GM12878 (cell line): ENCODE measurements around the gene DIP2B. TPM values are rescaled to one million over a fixed set of nuclear protein-coding genes. Genes with fewer than 3 reads are reported as not detected.

Experiments
- ATAC-seq: fragments of 200-7000 bp; cut with Tn5 transposase; 3 replicates; pipeline ENCODE4 v1.9.1; 2020; ENCODE audit warnings: mild to moderate bottlenecking, moderate library complexity
- BruUV-seq: library from RNA; stranded (reverse); fragments of 400-500 nt; replicated peaks from 2 replicates; lab custom pipeline; 2021; lab: Mats Ljungman, UMichigan
- CTCF ChIA-PET: fragments of 300-600 bp; sonication (Branson Sonifier 250); formaldehyde crosslinking; extraction: SDS; loops from one replicate; lab custom pipeline; 2021; ENCODE audit warnings: inconsistent platforms; lab: Yijun Ruan, JAX
- POLR2A ChIA-PET: fragments of 350-600 bp; formaldehyde crosslinking; extraction: SDS; loops from one replicate; lab custom pipeline; 2021; ENCODE audit warnings: inconsistent platforms; lab: Charles Lee
- RAD21 ChIA-PET: fragments of 300-600 bp; sonication (Branson Sonifier 250); formaldehyde crosslinking; loops from one replicate; lab custom pipeline; 2023; ENCODE audit warnings: antibody characterized with exemption; ENCODE audit not compliant: unreplicated experiment; lab: Charles Lee
- SMC1A ChIA-PET: fragments of 300-600 bp; sonication (Branson Sonifier 250); formaldehyde crosslinking; loops from one replicate; lab custom pipeline; 2023; ENCODE audit not compliant: unreplicated experiment, uncharacterized antibody; lab: Charles Lee
- DNase-seq: peaks from one replicate; pipeline ENCODE4 v3.0.0-alpha.2; 2011; ENCODE audit warnings: low read depth, low spot score
- FAIRE-seq: peaks from 3 replicates; lab custom pipeline; 2011; peaks lifted over from hg19 to GRCh38; lab: Jason Lieb, UNC
- H2AFZ ChIP-seq: 2 replicates; pipeline ENCODE4 v1.6.0; 2011; ENCODE audit warnings: low read depth, low read length, control low read depth; ENCODE audit not compliant: control insufficient read depth
- H3K27ac ChIP-seq: 2 replicates; pipeline ENCODE4 v1.5.1; 2011; ENCODE audit warnings: control low read depth; ENCODE audit not compliant: control insufficient read depth, insufficient read depth
- H3K27me3 ChIP-seq, 2 experiments: replicated peaks in 1 of 2; 2 replicates each; pipeline versions ENCODE4 v1.6.0 to v1.6.1; 2011; ENCODE audit warnings: low read length in 1 of 2; ENCODE audit not compliant: control insufficient read depth in 2 of 2, insufficient read depth in 2 of 2
- H3K36me3 ChIP-seq, 2 experiments: 2 replicates each; pipeline ENCODE4 v1.5.1; 2011; ENCODE audit warnings: low read length in 1 of 2; ENCODE audit not compliant: control insufficient read depth in 2 of 2, insufficient read depth in 2 of 2
- H3K4me1 ChIP-seq: 2 replicates; pipeline ENCODE4 v1.6.1; 2011; ENCODE audit warnings: mild to moderate bottlenecking, low read length, moderate library complexity, mixed read lengths; ENCODE audit not compliant: control insufficient read depth, insufficient read depth
- H3K4me2 ChIP-seq: 2 replicates; pipeline ENCODE4 v1.6.0; 2011; ENCODE audit warnings: control low read depth; ENCODE audit not compliant: control insufficient read depth, insufficient read depth
- H3K4me3 ChIP-seq: fragments of 200-600 bp; sonication (generic); 2 replicates; pipeline ENCODE4 v1.5.1; 2016
- H3K79me2 ChIP-seq: 2 replicates; pipeline ENCODE4 v1.6.0; 2011; ENCODE audit warnings: low read length; ENCODE audit not compliant: control insufficient read depth, insufficient read depth
- H3K9ac ChIP-seq: 2 replicates; pipeline ENCODE4 v1.8.0; 2011; ENCODE audit warnings: low read length, control low read depth, mixed read lengths; ENCODE audit not compliant: control insufficient read depth, insufficient read depth
- H3K9me3 ChIP-seq: replicated peaks from 3 replicates; pipeline ENCODE4 v1.5.1; 2011; ENCODE audit warnings: mild to moderate bottlenecking, low read length; ENCODE audit not compliant: control insufficient read depth, insufficient read depth
- H4K20me1 ChIP-seq: 2 replicates; pipeline ENCODE4 v1.6.0; 2011; ENCODE audit not compliant: control insufficient read depth, insufficient read depth
- ATF2 ChIP-seq: IDR thresholded peaks from 2 replicates; pipeline ENCODE4 v1.6.1; 2012; ENCODE audit warnings: low read length, inconsistent platforms
- BACH1 ChIP-seq: fragments of 450-650 bp; IDR thresholded peaks from 2 replicates; pipeline ENCODE4 v1.6.1; 2017; ENCODE audit warnings: mild to moderate bottlenecking, borderline replicate concordance
- BCL3 ChIP-seq: IDR thresholded peaks from 2 replicates; pipeline ENCODE4 v1.6.1; 2011; ENCODE audit warnings: borderline replicate concordance, low read depth, mild to moderate bottlenecking, moderate library complexity, low read length; ENCODE audit not compliant: insufficient read depth, poor library complexity, severe bottlenecking
- JUNB ChIP-seq: IDR thresholded peaks from 2 replicates; pipeline ENCODE4 v1.6.1; 2016; ENCODE audit warnings: antibody characterized with exemption, mild to moderate bottlenecking
- NKRF ChIP-seq: fragments of 450-650 bp; conservative IDR thresholded peaks from 2 replicates; pipeline ENCODE4 v1.6.1; 2017; ENCODE audit warnings: mild to moderate bottlenecking, moderate library complexity
- PKNOX1 ChIP-seq: fragments of 450-650 bp; IDR thresholded peaks from 2 replicates; pipeline ENCODE4 v1.6.1; 2016; ENCODE audit warnings: mild to moderate bottlenecking
- SREBF2 ChIP-seq: IDR thresholded peaks from 2 replicates; pipeline ENCODE4 v1.6.1; 2012; ENCODE audit warnings: mild to moderate bottlenecking, low read length
- SUPT20H ChIP-seq: IDR thresholded peaks from 2 replicates; pipeline ENCODE4 v1.6.1; 2011; ENCODE audit warnings: low read depth, mild to moderate bottlenecking, low read length, moderate library complexity, borderline replicate concordance; ENCODE audit not compliant: control insufficient read depth
- ZNF207 ChIP-seq: fragments of 450-650 bp; IDR thresholded peaks from 2 replicates; pipeline ENCODE4 v1.6.1; 2014; ENCODE audit warnings: antibody characterized with exemption, mild to moderate bottlenecking, borderline replicate concordance
- WGBS: methylation state at CpG from one replicate; pipeline ENCODE4 v1.1.6; 2016; ENCODE audit warnings: low lambda C conversion rate; ENCODE audit not compliant: insufficient replicate concordance, insufficient coverage; ENCODE audit errors: missing lambda C conversion rate; 5-methylcytosine and 5-hydroxymethylcytosine counted together
- in situ Hi-C: fragments of 300-500 bp; cut with MboI; formaldehyde crosslinking; loops from 9 replicates; pipeline ENCODE4 v1.14.3; 2018; ENCODE audit warnings: mixed read lengths
- intact Hi-C: fragments of 100-400 bp; cut with micrococcal nuclease; formaldehyde crosslinking; loops from one replicate; pipeline ENCODE4 v1.14.2; 2022; ENCODE audit not compliant: unreplicated experiment
- polyA plus RNA-seq, 11 experiments: library from polyadenylated mRNA; depleted of rRNA in 4 of 11; unstranded in 6 of 11; stranded (reverse) in 5 of 11; fragments of >200 nt; fragmentation: Nextera tagmentation in 4 of 11; fragmentation: Illumina TruSeq in 1 of 11; extraction: Ambion mirVana in 4 of 11; extraction: Trizol in 1 of 11; gene quantifications; 1 replicate in 1 of 11; 2 replicates in 10 of 11; pipeline versions ENCODE4 v1.2.1 to v1.2.3, GENCODE V29; 2011 to 2016; ENCODE audit warnings: inconsistent platforms in 2 of 11, missing spikeins in 2 of 11, low read depth in 1 of 11
- total RNA-seq, 4 experiments: library from RNA; depleted of rRNA in 3 of 4; stranded (reverse); fragments of >200 nt in 3 of 4; fragmentation: Illumina TruSeq in 1 of 4; extraction: Trizol in 1 of 4; gene quantifications; 2 replicates each; pipeline versions ENCODE4 v1.2.1 to v1.2.3, GENCODE V29; 2013 to 2021
- TF ChIP-seq, protein P1 (sequence below): fragments of 150-350 bp; IDR thresholded peaks from 2 replicates; pipeline ENCODE4 v1.6.1; 2014; ENCODE audit warnings: mild to moderate bottlenecking, low read depth, low read length

The DIP2B gene
- total and polyA plus RNA-seq, 10 of the 15 experiments (the other 5 are each of a cell fraction or from before 2014, with no cell fraction given): 4.5 to 30.0 (median 18.6) TPM

- H3K4me2 ChIP-seq: peak overlapping the region; percentile 88
- no TSS peak for BruUV-seq
Measured at GRCh38 chr12:50506753-50507473, 2.1 kb downstream of the DIP2B start.

More at GRCh38 chr12:50506753-50507473, 2.1 kb downstream of the DIP2B start:
- no peak for ATAC-seq
- Histone ChIP-seq H3K4me3 (peak overlapping the region; percentile 96), H3K79me2 (peaks cover 67% of the 10 kb centered on the region), H3K36me3 (no peaks in the 10 kb centered on the region), H3K27me3 (no peaks in the 10 kb centered on the region), H2AFZ (no peak overlapping the region), H4K20me1 (no peaks in the 10 kb centered on the region), H3K9me3 (no peaks in the 10 kb centered on the region), H3K9ac (peak overlapping the region; percentile 95), H3K27ac (peak overlapping the region; percentile 89)
- ChIA-PET SMC1A (interaction anchor here (1.0 to 12.5 kb wide), 23 partner anchors 8 to 258 kb away, joined by 3 to 227 read pairs (median 11); no protein-coding TSS in a partner anchor), CTCF (interaction anchor here (0.8 to 8.7 kb wide), 16 partner anchors 12 to 295 kb away, joined by 3 to 181 read pairs (median 4); no protein-coding TSS in a partner anchor), POLR2A (interaction anchor here (0.8 to 6.4 kb wide), 12 partner anchors 9 to 257 kb away, joined by 3 to 58 read pairs (median 3); partner anchors contain the start of gene ATF1)
- no peak for FAIRE-seq
- WGBS: 35% methylated on average over 2 of the region's 2 CpGs
- in situ Hi-C loops: loop anchor here (5.0 kb wide), 1 partner anchor 130 kb away; no protein-coding TSS in a partner anchor
- DNase-seq: no peak
- TF ChIP-seq BACH1: no peak
- TF ChIP-seq, protein P1, sequence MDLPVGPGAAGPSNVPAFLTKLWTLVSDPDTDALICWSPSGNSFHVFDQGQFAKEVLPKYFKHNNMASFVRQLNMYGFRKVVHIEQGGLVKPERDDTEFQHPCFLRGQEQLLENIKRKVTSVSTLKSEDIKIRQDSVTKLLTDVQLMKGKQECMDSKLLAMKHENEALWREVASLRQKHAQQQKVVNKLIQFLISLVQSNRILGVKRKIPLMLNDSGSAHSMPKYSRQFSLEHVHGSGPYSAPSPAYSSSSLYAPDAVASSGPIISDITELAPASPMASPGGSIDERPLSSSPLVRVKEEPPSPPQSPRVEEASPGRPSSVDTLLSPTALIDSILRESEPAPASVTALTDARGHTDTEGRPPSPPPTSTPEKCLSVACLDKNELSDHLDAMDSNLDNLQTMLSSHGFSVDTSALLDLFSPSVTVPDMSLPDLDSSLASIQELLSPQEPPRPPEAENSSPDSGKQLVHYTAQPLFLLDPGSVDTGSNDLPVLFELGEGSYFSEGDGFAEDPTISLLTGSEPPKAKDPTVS: peak; percentile 98
- no peak for TF ChIP-seq PKNOX1
- no peak for TF ChIP-seq BCL3
- no peak for TF ChIP-seq ATF2
- no peak for TF ChIP-seq SREBF2
- 0 out of 2 replicates have a peak, but pooled peaks have one; percentile 34 for TF ChIP-seq NKRF
- TF ChIP-seq SUPT20H: no peak
- TF ChIP-seq ZNF207: no peak
- no peak for TF ChIP-seq JUNB
- TF ChIP-seq, all 136 proteins: peak for 2
- H3K4me1 ChIP-seq: peaks cover 22% of the 10 kb centered on the region
- RAD21 ChIA-PET: interaction anchor here (1.0 to 8.6 kb wide), 20 partner anchors 9 to 258 kb away, joined by 3 to 179 read pairs (median 10); partner anchors contain the start of gene ATF1
- intact Hi-C loops: loop anchor here (5.0 kb wide), 1 partner anchor 35 kb away; no protein-coding TSS in a partner anchor
